DMS53 treated with DMSO at 0.1 percent for 48 hours (cell line): ENCODE measurements around the gene RALB.
"Not testable (repeated sequence)": the region's sequence is repeated elsewhere in the genome, so short reads cannot be mapped to it uniquely, and the experiment has no call there.

Source experiments
- DNase-seq: peaks from one replicate; lab custom pipeline; 2025; ENCODE audit not compliant: unreplicated experiment; lab: John Stamatoyannopoulos, UW

The RALB gene

GRCh38 chr2:120243211-120243610 lies 9.4 kb upstream of the RALB start:
- DNase-seq: no peak

GRCh38 chr2:120243875-120244553 lies 8.6 kb upstream of the RALB start:
- DNase-seq: no peak

- DNase-seq: no peak
These were observed 7.8 kb upstream of the RALB start for GRCh38 chr2:120244656-120245519.

- no peak for DNase-seq
These were observed 6.9 kb upstream of the RALB start for GRCh38 chr2:120245520-120246332.

GRCh38 chr2:120246546-120247300 lies 5.9 kb upstream of the RALB start:
- no peak for DNase-seq

GRCh38 chr2:120247851-120248250 lies 4.8 kb upstream of the RALB start:
- no peak for DNase-seq

GRCh38 chr2:120250640-120251039 lies 2.0 kb upstream of the RALB start:
- no peak for DNase-seq

- no peak for DNase-seq
These were observed 1.6 kb upstream of the RALB start for GRCh38 chr2:120251078-120251477.

GRCh38 chr2:120251880-120252224 lies 800 bp upstream of the RALB start:
- no peak for DNase-seq

- DNase-seq: peak; percentile 47
These were observed 600 bp downstream of the RALB start for GRCh38 chr2:120253021-120253882.

- no peak for DNase-seq
These were observed 1.5 kb downstream of the RALB start for GRCh38 chr2:120254178-120254577.

GRCh38 chr2:120255071-120255470 lies 2.4 kb downstream of the RALB start:
- no peak for DNase-seq

GRCh38 chr2:120255986-120256650 lies 3.5 kb downstream of the RALB start:
- DNase-seq: no peak

GRCh38 chr2:120256651-120257000 lies 4.0 kb downstream of the RALB start:
- DNase-seq: no peak

- no peak for DNase-seq
These were observed 4.9 kb downstream of the RALB start for GRCh38 chr2:120257522-120257921.

- no peak for DNase-seq
These were observed 5.5 kb downstream of the RALB start for GRCh38 chr2:120258196-120258595.

- DNase-seq: not testable (repeated sequence)
These were observed 7.3 kb downstream of the RALB start for GRCh38 chr2:120259939-120260338.

- no peak for DNase-seq
These were observed 8.1 kb downstream of the RALB start for GRCh38 chr2:120260736-120261135.

- no peak for DNase-seq
These were observed 8.8 kb downstream of the RALB start for GRCh38 chr2:120261387-120262006.
